Adrenal gland (tissue), 5 donors: ENCODE data around the gene ELMOD3.

Experiments
- POLR2A ChIP-seq, 2 donors: fragments of 450-650 bp; IDR thresholded peaks; one replicate each; pipeline ENCODE4 v1.6.1; 2017; ENCODE audit warnings: antibody characterized with exemption in 2 of 2, mild to moderate bottlenecking in 2 of 2, moderate library complexity in 1 of 2
- TF ChIP-seq, protein P1 (sequence below), 6 experiments: fragments of 450-650 bp in 4 of 6; fragments of 200-600 bp in 2 of 6; sonication (generic) in 1 of 6; IDR thresholded peaks; 1 replicate in 5 of 6; 2 replicates in 1 of 6; pipeline versions ENCODE4 v1.5.1 to v1.8.0; 2016 to 2021; ENCODE audit warnings: antibody characterized with exemption in 6 of 6, mild to moderate bottlenecking in 2 of 6, moderate library complexity in 1 of 6
- donor health status: DM: no; HTN: no; CAD: no.

GRCh38 chr2:85431570-85432205 lies 77.1 kb downstream of the ELMOD3 start:
- TF ChIP-seq POLR2A (IDR thresholded peaks at IDR 0.05) = no peak
- TF ChIP-seq, protein P1, sequence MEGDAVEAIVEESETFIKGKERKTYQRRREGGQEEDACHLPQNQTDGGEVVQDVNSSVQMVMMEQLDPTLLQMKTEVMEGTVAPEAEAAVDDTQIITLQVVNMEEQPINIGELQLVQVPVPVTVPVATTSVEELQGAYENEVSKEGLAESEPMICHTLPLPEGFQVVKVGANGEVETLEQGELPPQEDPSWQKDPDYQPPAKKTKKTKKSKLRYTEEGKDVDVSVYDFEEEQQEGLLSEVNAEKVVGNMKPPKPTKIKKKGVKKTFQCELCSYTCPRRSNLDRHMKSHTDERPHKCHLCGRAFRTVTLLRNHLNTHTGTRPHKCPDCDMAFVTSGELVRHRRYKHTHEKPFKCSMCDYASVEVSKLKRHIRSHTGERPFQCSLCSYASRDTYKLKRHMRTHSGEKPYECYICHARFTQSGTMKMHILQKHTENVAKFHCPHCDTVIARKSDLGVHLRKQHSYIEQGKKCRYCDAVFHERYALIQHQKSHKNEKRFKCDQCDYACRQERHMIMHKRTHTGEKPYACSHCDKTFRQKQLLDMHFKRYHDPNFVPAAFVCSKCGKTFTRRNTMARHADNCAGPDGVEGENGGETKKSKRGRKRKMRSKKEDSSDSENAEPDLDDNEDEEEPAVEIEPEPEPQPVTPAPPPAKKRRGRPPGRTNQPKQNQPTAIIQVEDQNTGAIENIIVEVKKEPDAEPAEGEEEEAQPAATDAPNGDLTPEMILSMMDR (IDR thresholded peaks at IDR 0.05) = no peak
